Breast epithelium (tissue), 4 donors: Measurements from ENCODE around the gene STARD4. TPM values are rescaled to one million over a fixed set of nuclear protein-coding genes. Genes with fewer than 3 reads are reported as not detected.

Experiments
- DNase-seq, 2 donors: peaks; one replicate each; pipeline ENCODE4 v3.0.0-alpha.2; 2019; ENCODE audit warnings: low spot score in 2 of 2
- H3K27ac ChIP-seq, 2 donors: fragments of 200-600 bp; sonication (generic) in 1 of 2; one replicate each; pipeline ENCODE4 v1.5.1; 2016 to 2019; ENCODE audit warnings: mild to moderate bottlenecking in 1 of 2
- H3K27me3 ChIP-seq, 2 donors: fragments of 200-600 bp; sonication (generic) in 1 of 2; one replicate each; pipeline versions ENCODE4 v1.5.1 to v1.6.0; 2017 to 2019; ENCODE audit warnings: control low read depth in 1 of 2, mild to moderate bottlenecking in 1 of 2
- H3K36me3 ChIP-seq: fragments of 200-600 bp; one replicate; pipeline ENCODE4 v1.5.1; 2019
- H3K4me1 ChIP-seq, 2 donors: fragments of 200-600 bp; sonication (generic); one replicate each; pipeline ENCODE4 v1.5.1; 2016 to 2019; ENCODE audit warnings: control low read depth in 1 of 2
- H3K4me3 ChIP-seq, 3 donors: fragments of 200-600 bp; sonication (generic); 1 replicate in 2 of 3; 2 replicates in 1 of 3; pipeline ENCODE4 v1.5.1; 2016 to 2019; ENCODE audit warnings: mild to moderate bottlenecking in 3 of 3, moderate library complexity in 2 of 3
- H3K9me3 ChIP-seq, 2 donors: fragments of 200-600 bp; sonication (generic) in 1 of 2; one replicate each; pipeline ENCODE4 v1.5.1; 2016 to 2019; ENCODE audit warnings: control low read depth in 1 of 2
- POLR2A ChIP-seq: fragments of 450-650 bp; IDR thresholded peaks from one replicate; pipeline ENCODE4 v1.6.1; 2016; ENCODE audit warnings: antibody characterized with exemption, mild to moderate bottlenecking, moderate library complexity
- POLR2AphosphoS5 ChIP-seq, 3 donors: sonication (generic); formaldehyde crosslinking; IDR thresholded peaks; one replicate each; pipeline ENCODE4 v1.6.1; 2017; ENCODE audit warnings: antibody characterized with exemption in 3 of 3
- intact Hi-C: fragments of 100-400 bp; cut with DNase I; formaldehyde crosslinking; loops from one replicate; pipeline ENCODE4 v1.15.1; 2023; ENCODE audit warnings: low total_unique reads
- total RNA-seq, 3 donors: library from RNA; depleted of rRNA; stranded (reverse); fragments of >200 nt; gene quantifications; one replicate each; pipeline ENCODE4 v1.1.0, GENCODE V29; 2016
- TF ChIP-seq, protein P1 (sequence below), 3 donors: fragments of 450-650 bp; IDR thresholded peaks; one replicate each; pipeline ENCODE4 v1.5.1; 2016 to 2017; ENCODE audit warnings: antibody characterized with exemption in 3 of 3, mild to moderate bottlenecking in 3 of 3, moderate library complexity in 3 of 3

The STARD4 gene, protein sequence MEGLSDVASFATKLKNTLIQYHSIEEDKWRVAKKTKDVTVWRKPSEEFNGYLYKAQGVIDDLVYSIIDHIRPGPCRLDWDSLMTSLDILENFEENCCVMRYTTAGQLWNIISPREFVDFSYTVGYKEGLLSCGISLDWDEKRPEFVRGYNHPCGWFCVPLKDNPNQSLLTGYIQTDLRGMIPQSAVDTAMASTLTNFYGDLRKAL
- 1 to 10 TPM; 5.3 to 6.7 (median 5.6) TPM for total RNA-seq

DNA sequence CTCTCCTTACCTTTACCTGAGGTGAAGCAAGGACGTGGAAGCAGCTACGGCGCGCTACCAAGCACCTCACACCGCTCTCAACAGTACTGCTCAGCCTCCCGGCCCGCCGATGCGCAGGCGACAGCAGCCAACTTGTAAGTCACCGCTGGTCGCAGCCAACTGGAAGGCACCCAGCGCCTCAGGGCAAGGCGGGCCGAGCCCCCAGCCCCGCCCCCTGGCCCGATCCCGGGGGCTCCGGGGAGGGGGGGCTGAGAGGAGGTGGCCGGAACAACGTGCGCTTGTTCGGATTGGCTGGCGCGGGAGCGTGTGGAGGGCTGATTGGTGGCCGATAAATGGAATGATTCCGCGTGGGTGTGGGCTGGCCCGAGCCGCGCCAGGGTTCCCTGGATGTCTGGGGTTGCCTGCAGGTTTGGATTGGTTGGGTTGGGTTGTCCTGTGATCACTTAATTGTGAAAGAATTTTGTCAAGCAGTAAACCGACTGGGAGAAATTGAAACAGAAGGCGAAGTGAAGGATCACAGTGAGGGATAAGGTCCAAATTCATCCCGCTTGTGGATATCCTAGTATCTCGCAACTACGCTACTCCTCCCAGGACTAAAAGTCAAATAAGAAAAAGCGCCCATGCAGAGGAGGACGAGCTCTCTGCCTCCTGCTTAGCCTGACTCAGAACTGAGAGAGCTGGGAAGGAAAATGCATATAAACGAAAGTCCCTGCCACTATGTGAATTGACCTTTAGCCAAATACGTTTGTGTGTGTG is at the start of gene STARD4:
TSS of gene STARD4 (minus strand) at position 161 of the 756 bp plus-strand sequence. CDS start 5,102 bp downstream, outside the sequence.
- H3K27ac ChIP-seq: peak within 1 kb of the TSS; percentile 79
- DNase-seq: peak; percentile 84 to 86
- H3K4me1 ChIP-seq: no peaks in the 10 kb centered on the region
- intact Hi-C loops: no loop called here
- H3K4me3 ChIP-seq: peak within 1 kb of the TSS; percentile 78 to 88 (median 82)
- H3K9me3 ChIP-seq: no peaks in the 10 kb centered on the region
- H3K36me3 ChIP-seq: no peaks in the 10 kb centered on the region
- TF ChIP-seq POLR2AphosphoS5 (IDR thresholded peaks at IDR 0.05): peak; percentile 60 to 82 (median 63)
- no peak for TF ChIP-seq POLR2A
- TF ChIP-seq, protein P1, sequence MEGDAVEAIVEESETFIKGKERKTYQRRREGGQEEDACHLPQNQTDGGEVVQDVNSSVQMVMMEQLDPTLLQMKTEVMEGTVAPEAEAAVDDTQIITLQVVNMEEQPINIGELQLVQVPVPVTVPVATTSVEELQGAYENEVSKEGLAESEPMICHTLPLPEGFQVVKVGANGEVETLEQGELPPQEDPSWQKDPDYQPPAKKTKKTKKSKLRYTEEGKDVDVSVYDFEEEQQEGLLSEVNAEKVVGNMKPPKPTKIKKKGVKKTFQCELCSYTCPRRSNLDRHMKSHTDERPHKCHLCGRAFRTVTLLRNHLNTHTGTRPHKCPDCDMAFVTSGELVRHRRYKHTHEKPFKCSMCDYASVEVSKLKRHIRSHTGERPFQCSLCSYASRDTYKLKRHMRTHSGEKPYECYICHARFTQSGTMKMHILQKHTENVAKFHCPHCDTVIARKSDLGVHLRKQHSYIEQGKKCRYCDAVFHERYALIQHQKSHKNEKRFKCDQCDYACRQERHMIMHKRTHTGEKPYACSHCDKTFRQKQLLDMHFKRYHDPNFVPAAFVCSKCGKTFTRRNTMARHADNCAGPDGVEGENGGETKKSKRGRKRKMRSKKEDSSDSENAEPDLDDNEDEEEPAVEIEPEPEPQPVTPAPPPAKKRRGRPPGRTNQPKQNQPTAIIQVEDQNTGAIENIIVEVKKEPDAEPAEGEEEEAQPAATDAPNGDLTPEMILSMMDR (IDR thresholded peaks at IDR 0.05): no peak
- no peaks in the 10 kb centered on the region for H3K27me3 ChIP-seq

- no peak for DNase-seq
- TF ChIP-seq POLR2A: no peak
- TF ChIP-seq, protein P1 (IDR thresholded peaks at IDR 0.05): no peak
- no peak for TF ChIP-seq POLR2AphosphoS5 (IDR thresholded peaks at IDR 0.05)
- Histone ChIP-seq H3K9me3 (no peaks in the 10 kb centered on the region), H3K4me3 (no peak overlapping the region), H3K36me3 (no peaks in the 10 kb centered on the region), H3K27ac (no peak overlapping the region), H3K27me3 (no peaks in the 10 kb centered on the region), H3K4me1 (no peaks in the 10 kb centered on the region)
- intact Hi-C loops: no loop called here
Measured at GRCh38 chr5:111559680-111560079, 47.3 kb upstream of the STARD4 start.

GRCh38 chr5:111557686-111558085 is 45.4 kb upstream of the STARD4 start:
- Histone ChIP-seq H3K36me3 (no peaks in the 10 kb centered on the region), H3K4me3 (no peak overlapping the region), H3K27ac (no peak overlapping the region), H3K27me3 (no peaks in the 10 kb centered on the region), H3K4me1 (no peaks in the 10 kb centered on the region), H3K9me3 (no peaks in the 10 kb centered on the region)
- intact Hi-C loops: no loop called here
- TF ChIP-seq POLR2A (no peak), POLR2AphosphoS5 (IDR thresholded peaks at IDR 0.05) (no peak)
- TF ChIP-seq, protein P1 (IDR thresholded peaks at IDR 0.05): no peak
- no peak for DNase-seq

GRCh38 chr5:111557111-111557510 is 44.8 kb upstream of the STARD4 start:
- TF ChIP-seq, protein P1 (IDR thresholded peaks at IDR 0.05): no peak
- TF ChIP-seq POLR2A: no peak
- no peak for TF ChIP-seq POLR2AphosphoS5 (IDR thresholded peaks at IDR 0.05)
- no peaks in the 10 kb centered on the region for H3K9me3 ChIP-seq
- no peak for DNase-seq
- no peaks in the 10 kb centered on the region for H3K4me1 ChIP-seq
- no peak overlapping the region for H3K4me3 ChIP-seq
- H3K27me3 ChIP-seq: no peaks in the 10 kb centered on the region
- no peak overlapping the region for H3K27ac ChIP-seq
- H3K36me3 ChIP-seq: no peaks in the 10 kb centered on the region
- intact Hi-C loops: no loop called here

- H3K36me3 ChIP-seq: no peaks in the 10 kb centered on the region
- H3K9me3 ChIP-seq: no peaks in the 10 kb centered on the region
- H3K27me3 ChIP-seq: no peaks in the 10 kb centered on the region
- TF ChIP-seq, protein P1 (IDR thresholded peaks at IDR 0.05): no peak
- TF ChIP-seq POLR2AphosphoS5 (IDR thresholded peaks at IDR 0.05) (no peak), POLR2A (no peak)
- H3K4me1 ChIP-seq: no peaks in the 10 kb centered on the region
- intact Hi-C loops: no loop called here
- no peak for DNase-seq
- no peak overlapping the region for H3K4me3 ChIP-seq
- no peak overlapping the region for H3K27ac ChIP-seq
Measured at GRCh38 chr5:111556501-111556900, 44.2 kb upstream of the STARD4 start.
